Loucy (cell line): ENCODE data around the gene NEDD4.
"Not testable (repeated sequence)": the region's sequence is repeated elsewhere in the genome, so short reads cannot be mapped to it uniquely, and the experiment has no call there.

ENCODE experiments used
- CTCF ChIP-seq: fragments of 200-600 bp; sonication (generic); conservative IDR thresholded peaks from 2 replicates; pipeline ENCODE4 v1.5.1; 2014; ENCODE audit warnings: mild to moderate bottlenecking, antibody characterized with exemption, low read length
- EZH2phosphoT487 ChIP-seq: fragments of 200-600 bp; IDR thresholded peaks from 2 replicates; pipeline ENCODE4 v1.6.1; 2018; ENCODE audit warnings: antibody characterized with exemption, mild to moderate bottlenecking, moderate library complexity, borderline replicate concordance

- not testable (repeated sequence) for TF ChIP-seq CTCF, EZH2phosphoT487
Observed at GRCh38 chr15:55785593-55785992, 207.8 kb downstream of the NEDD4 start.
